ENCODE measurements around the gene OLFM3. TPM values are rescaled to one million over a fixed set of nuclear protein-coding genes. Genes with fewer than 3 reads are reported as not detected.

OLFM3 gene
- total RNA-seq, 1 donor from 2014 or later = not detected

DNA sequence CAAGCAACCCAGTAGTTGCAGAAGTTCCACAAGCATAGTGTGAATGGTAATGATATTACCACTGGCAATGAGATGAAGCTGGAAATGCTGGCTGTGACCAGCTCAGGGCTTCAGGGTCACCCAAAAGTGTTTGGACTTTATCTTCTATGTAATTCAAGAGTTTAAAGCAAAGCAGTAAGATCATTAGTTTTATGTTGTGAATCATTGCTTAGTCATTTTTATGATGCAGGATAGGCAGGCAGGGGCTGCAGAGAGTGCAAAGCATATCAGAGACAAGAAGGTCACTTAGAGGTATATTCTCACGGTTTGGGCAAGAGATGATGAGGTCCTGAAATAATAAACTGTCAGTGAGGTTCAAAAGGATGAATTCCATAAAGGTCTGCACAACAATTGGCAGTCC is 147.4 kb downstream of the OLFM3 start:
- no peak overlapping the region for H3K4me3 Mint-ChIP-seq (ENCODE audit: unreplicated experiment)
- H3K9me3 Mint-ChIP-seq (ENCODE audit: unreplicated experiment) = no peaks in the 10 kb centered on the region
- TF ChIP-seq, protein P1, sequence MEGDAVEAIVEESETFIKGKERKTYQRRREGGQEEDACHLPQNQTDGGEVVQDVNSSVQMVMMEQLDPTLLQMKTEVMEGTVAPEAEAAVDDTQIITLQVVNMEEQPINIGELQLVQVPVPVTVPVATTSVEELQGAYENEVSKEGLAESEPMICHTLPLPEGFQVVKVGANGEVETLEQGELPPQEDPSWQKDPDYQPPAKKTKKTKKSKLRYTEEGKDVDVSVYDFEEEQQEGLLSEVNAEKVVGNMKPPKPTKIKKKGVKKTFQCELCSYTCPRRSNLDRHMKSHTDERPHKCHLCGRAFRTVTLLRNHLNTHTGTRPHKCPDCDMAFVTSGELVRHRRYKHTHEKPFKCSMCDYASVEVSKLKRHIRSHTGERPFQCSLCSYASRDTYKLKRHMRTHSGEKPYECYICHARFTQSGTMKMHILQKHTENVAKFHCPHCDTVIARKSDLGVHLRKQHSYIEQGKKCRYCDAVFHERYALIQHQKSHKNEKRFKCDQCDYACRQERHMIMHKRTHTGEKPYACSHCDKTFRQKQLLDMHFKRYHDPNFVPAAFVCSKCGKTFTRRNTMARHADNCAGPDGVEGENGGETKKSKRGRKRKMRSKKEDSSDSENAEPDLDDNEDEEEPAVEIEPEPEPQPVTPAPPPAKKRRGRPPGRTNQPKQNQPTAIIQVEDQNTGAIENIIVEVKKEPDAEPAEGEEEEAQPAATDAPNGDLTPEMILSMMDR (IDR thresholded peaks at IDR 0.05) = no peak
- DNase-seq (ENCODE audit: extremely low spot score, unreplicated experiment) = no peak
- no peaks in the 10 kb centered on the region for H3K36me3 Mint-ChIP-seq (ENCODE audit: unreplicated experiment)
- peaks cover 17% of the 10 kb centered on the region for H3K27me3 Mint-ChIP-seq (ENCODE audit: unreplicated experiment)
- no peaks in the 10 kb centered on the region for H3K4me1 Mint-ChIP-seq (ENCODE audit: unreplicated experiment)
- no peak overlapping the region for H3K27ac Mint-ChIP-seq (ENCODE audit: unreplicated experiment)

DNA sequence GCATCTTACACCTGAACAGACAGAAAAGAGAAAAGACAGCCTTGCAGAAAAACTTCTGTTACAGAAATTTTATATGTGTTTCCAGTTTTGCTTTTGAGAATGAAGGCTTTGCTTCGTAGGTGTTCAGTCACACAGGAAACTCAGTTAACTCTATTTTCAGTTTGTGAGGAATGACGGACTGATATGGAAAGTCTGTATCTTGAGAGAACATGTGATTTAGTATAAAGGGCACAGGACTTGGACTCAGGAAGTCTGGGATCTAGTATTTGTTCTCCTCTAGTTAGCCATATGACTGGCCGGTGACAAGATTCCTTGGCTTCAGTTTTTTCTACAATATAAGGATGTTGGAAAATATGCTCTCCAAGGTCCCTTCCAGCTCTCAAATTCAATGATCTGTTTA is 149.1 kb downstream of the OLFM3 start:
- H3K27ac Mint-ChIP-seq (ENCODE audit: unreplicated experiment) = no peak overlapping the region
- H3K27me3 Mint-ChIP-seq (ENCODE audit: unreplicated experiment) = peaks cover 27% of the 10 kb centered on the region
- H3K4me1 Mint-ChIP-seq (ENCODE audit: unreplicated experiment) = no peaks in the 10 kb centered on the region
- TF ChIP-seq, protein P1 (IDR thresholded peaks at IDR 0.05) = no peak
- DNase-seq (ENCODE audit: extremely low spot score, unreplicated experiment) = no peak
- no peaks in the 10 kb centered on the region for H3K36me3 Mint-ChIP-seq (ENCODE audit: unreplicated experiment)
- no peaks in the 10 kb centered on the region for H3K9me3 Mint-ChIP-seq (ENCODE audit: unreplicated experiment)
- H3K4me3 Mint-ChIP-seq (ENCODE audit: unreplicated experiment) = no peak overlapping the region

DNA sequence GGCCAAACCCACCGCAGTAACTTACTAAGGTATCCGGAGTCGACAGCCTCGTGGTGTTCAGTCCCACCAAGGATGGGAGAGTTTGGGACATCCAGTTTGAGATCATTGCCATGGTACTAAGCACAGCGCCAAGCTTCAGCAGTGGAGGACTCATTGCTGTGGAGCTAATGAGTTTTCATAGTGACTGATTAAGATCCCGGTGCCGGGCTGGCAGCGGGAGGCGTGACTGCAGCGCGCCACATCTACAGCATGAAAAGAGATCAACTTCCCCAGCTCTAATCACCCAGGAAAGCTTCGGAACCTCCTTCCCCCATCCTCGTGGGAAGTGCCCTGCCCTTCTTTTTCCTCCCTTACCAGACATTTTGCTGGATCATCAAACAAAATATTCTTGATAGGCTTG is 149.9 kb downstream of the OLFM3 start:
- TF ChIP-seq, protein P1 (IDR thresholded peaks at IDR 0.05) = no peak
- Mint-ChIP-seq H3K36me3 (ENCODE audit: unreplicated experiment) (no peaks in the 10 kb centered on the region), H3K4me1 (ENCODE audit: unreplicated experiment) (no peaks in the 10 kb centered on the region), H3K4me3 (ENCODE audit: unreplicated experiment) (no peak overlapping the region), H3K27me3 (ENCODE audit: unreplicated experiment) (peaks cover 28% of the 10 kb centered on the region), H3K9me3 (ENCODE audit: unreplicated experiment) (no peaks in the 10 kb centered on the region), H3K27ac (ENCODE audit: unreplicated experiment) (no peak overlapping the region)
- no peak for DNase-seq (ENCODE audit: extremely low spot score, unreplicated experiment)

DNA sequence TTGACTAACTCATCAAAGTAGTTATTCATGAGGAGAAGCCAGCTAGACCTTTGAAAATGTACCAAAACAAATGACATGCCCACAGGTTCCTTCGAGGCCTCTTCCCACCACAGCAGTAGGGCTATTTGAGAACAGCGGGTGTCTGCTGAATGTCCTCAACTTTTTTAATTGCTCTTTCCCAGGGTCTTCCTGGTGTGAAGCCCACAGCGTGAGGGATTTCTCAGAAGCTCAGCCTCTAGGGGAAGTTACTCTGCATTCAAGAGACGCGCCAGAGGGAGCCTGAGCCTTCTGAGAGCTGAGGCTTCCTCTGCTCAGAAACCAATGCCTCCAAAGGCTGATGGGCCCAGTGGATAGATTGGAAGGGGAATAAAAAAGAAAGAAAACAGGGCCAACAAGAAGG is 153.6 kb downstream of the OLFM3 start:
- H3K4me1 Mint-ChIP-seq (ENCODE audit: unreplicated experiment) = no peaks in the 10 kb centered on the region
- H3K9me3 Mint-ChIP-seq (ENCODE audit: unreplicated experiment) = no peaks in the 10 kb centered on the region
- no peak overlapping the region for H3K4me3 Mint-ChIP-seq (ENCODE audit: unreplicated experiment)
- DNase-seq (ENCODE audit: extremely low spot score, unreplicated experiment) = no peak
- H3K27ac Mint-ChIP-seq (ENCODE audit: unreplicated experiment) = no peak overlapping the region
- peaks cover 31% of the 10 kb centered on the region for H3K27me3 Mint-ChIP-seq (ENCODE audit: unreplicated experiment)
- no peaks in the 10 kb centered on the region for H3K36me3 Mint-ChIP-seq (ENCODE audit: unreplicated experiment)
- TF ChIP-seq, protein P1 (IDR thresholded peaks at IDR 0.05) = no peak

DNA sequence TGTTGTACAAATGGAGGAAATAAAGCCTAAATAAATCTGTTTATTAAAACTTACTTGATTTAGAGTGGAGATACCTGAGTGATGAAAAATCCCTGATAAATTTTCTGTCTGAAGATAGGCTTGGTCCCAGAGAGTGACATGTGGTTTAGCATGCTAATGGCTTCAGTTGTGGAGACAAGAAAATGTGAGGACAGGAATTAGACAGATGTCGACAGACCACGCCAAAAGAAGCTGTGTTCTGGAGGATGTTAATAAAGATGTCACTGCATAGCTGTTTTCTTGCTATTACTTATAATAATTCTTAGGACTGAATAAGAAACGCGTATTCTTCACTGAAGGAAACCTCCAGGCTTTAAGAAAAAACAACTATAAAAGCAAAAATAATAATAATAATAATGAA is 154.9 kb downstream of the OLFM3 start:
- H3K9me3 Mint-ChIP-seq (ENCODE audit: unreplicated experiment) = no peaks in the 10 kb centered on the region
- no peaks in the 10 kb centered on the region for H3K36me3 Mint-ChIP-seq (ENCODE audit: unreplicated experiment)
- no peak overlapping the region for H3K27ac Mint-ChIP-seq (ENCODE audit: unreplicated experiment)
- no peak for DNase-seq (ENCODE audit: extremely low spot score, unreplicated experiment)
- H3K27me3 Mint-ChIP-seq (ENCODE audit: unreplicated experiment) = peaks cover 24% of the 10 kb centered on the region
- TF ChIP-seq, protein P1 (IDR thresholded peaks at IDR 0.05) = no peak
- no peak overlapping the region for H3K4me3 Mint-ChIP-seq (ENCODE audit: unreplicated experiment)
- no peaks in the 10 kb centered on the region for H3K4me1 Mint-ChIP-seq (ENCODE audit: unreplicated experiment)
